GM12878 (cell line): ENCODE measurements around the gene ACBD5. TPM values are rescaled to one million over a fixed set of nuclear protein-coding genes. Genes with fewer than 3 reads are reported as not detected.

Experiments used
- ATAC-seq: fragments of 200-7000 bp; cut with Tn5 transposase; 3 replicates; pipeline ENCODE4 v1.9.1; 2020; ENCODE audit warnings: mild to moderate bottlenecking, moderate library complexity
- BruUV-seq: library from RNA; stranded (reverse); fragments of 400-500 nt; replicated peaks from 2 replicates; lab custom pipeline; 2021; lab: Mats Ljungman, UMichigan
- CTCF ChIA-PET: fragments of 300-600 bp; sonication (Branson Sonifier 250); formaldehyde crosslinking; extraction: SDS; loops from one replicate; lab custom pipeline; 2021; ENCODE audit warnings: inconsistent platforms; lab: Yijun Ruan, JAX
- POLR2A ChIA-PET: fragments of 350-600 bp; formaldehyde crosslinking; extraction: SDS; loops from one replicate; lab custom pipeline; 2021; ENCODE audit warnings: inconsistent platforms; lab: Charles Lee
- RAD21 ChIA-PET: fragments of 300-600 bp; sonication (Branson Sonifier 250); formaldehyde crosslinking; loops from one replicate; lab custom pipeline; 2023; ENCODE audit warnings: antibody characterized with exemption; ENCODE audit not compliant: unreplicated experiment; lab: Charles Lee
- SMC1A ChIA-PET: fragments of 300-600 bp; sonication (Branson Sonifier 250); formaldehyde crosslinking; loops from one replicate; lab custom pipeline; 2023; ENCODE audit not compliant: unreplicated experiment, uncharacterized antibody; lab: Charles Lee
- DNase-seq: peaks from one replicate; pipeline ENCODE4 v3.0.0-alpha.2; 2011; ENCODE audit warnings: low read depth, low spot score
- FAIRE-seq: peaks from 3 replicates; lab custom pipeline; 2011; peaks lifted over from hg19 to GRCh38; lab: Jason Lieb, UNC
- H2AFZ ChIP-seq: 2 replicates; pipeline ENCODE4 v1.6.0; 2011; ENCODE audit warnings: low read depth, low read length, control low read depth; ENCODE audit not compliant: control insufficient read depth
- H3K27ac ChIP-seq: 2 replicates; pipeline ENCODE4 v1.5.1; 2011; ENCODE audit warnings: control low read depth; ENCODE audit not compliant: control insufficient read depth, insufficient read depth
- H3K27me3 ChIP-seq, 2 experiments: replicated peaks in 1 of 2; 2 replicates each; pipeline versions ENCODE4 v1.6.0 to v1.6.1; 2011; ENCODE audit warnings: low read length in 1 of 2; ENCODE audit not compliant: control insufficient read depth in 2 of 2, insufficient read depth in 2 of 2
- H3K36me3 ChIP-seq, 2 experiments: 2 replicates each; pipeline ENCODE4 v1.5.1; 2011; ENCODE audit warnings: low read length in 1 of 2; ENCODE audit not compliant: control insufficient read depth in 2 of 2, insufficient read depth in 2 of 2
- H3K4me1 ChIP-seq: 2 replicates; pipeline ENCODE4 v1.6.1; 2011; ENCODE audit warnings: mild to moderate bottlenecking, low read length, moderate library complexity, mixed read lengths; ENCODE audit not compliant: control insufficient read depth, insufficient read depth
- H3K4me2 ChIP-seq: 2 replicates; pipeline ENCODE4 v1.6.0; 2011; ENCODE audit warnings: control low read depth; ENCODE audit not compliant: control insufficient read depth, insufficient read depth
- H3K4me3 ChIP-seq: fragments of 200-600 bp; sonication (generic); 2 replicates; pipeline ENCODE4 v1.5.1; 2016
- H3K79me2 ChIP-seq: 2 replicates; pipeline ENCODE4 v1.6.0; 2011; ENCODE audit warnings: low read length; ENCODE audit not compliant: control insufficient read depth, insufficient read depth
- H3K9ac ChIP-seq: 2 replicates; pipeline ENCODE4 v1.8.0; 2011; ENCODE audit warnings: low read length, control low read depth, mixed read lengths; ENCODE audit not compliant: control insufficient read depth, insufficient read depth
- H3K9me3 ChIP-seq: replicated peaks from 3 replicates; pipeline ENCODE4 v1.5.1; 2011; ENCODE audit warnings: mild to moderate bottlenecking, low read length; ENCODE audit not compliant: control insufficient read depth, insufficient read depth
- H4K20me1 ChIP-seq: 2 replicates; pipeline ENCODE4 v1.6.0; 2011; ENCODE audit not compliant: control insufficient read depth, insufficient read depth
- IKZF1 ChIP-seq: fragments of 450-650 bp; conservative IDR thresholded peaks from 2 replicates; pipeline ENCODE4 v1.6.1; 2017; ENCODE audit warnings: antibody characterized with exemption, mild to moderate bottlenecking
- PAX5 ChIP-seq: IDR thresholded peaks from 2 replicates; pipeline ENCODE4 v1.6.1; 2011; ENCODE audit warnings: low read depth, low read length, borderline replicate concordance
- RELA ChIP-seq: fragments of 450-650 bp; IDR thresholded peaks from 2 replicates; pipeline ENCODE4 v1.8.0; 2014; ENCODE audit warnings: borderline replicate concordance; ENCODE audit not compliant: partially characterized antibody
- SMAD1 ChIP-seq: fragments of 450-650 bp; IDR thresholded peaks from 2 replicates; pipeline ENCODE4 v1.6.1; 2018; ENCODE audit warnings: mild to moderate bottlenecking, low read depth; ENCODE audit not compliant: partially characterized antibody
- SRF ChIP-seq, 2 experiments: IDR thresholded peaks; 2 replicates each; pipeline ENCODE4 v1.6.1; 2011; ENCODE audit warnings: low read depth in 2 of 2, low read length in 2 of 2, mild to moderate bottlenecking in 1 of 2, moderate library complexity in 1 of 2
- STAT3 ChIP-seq: IDR thresholded peaks from 2 replicates; pipeline ENCODE4 v1.6.1; 2011; ENCODE audit warnings: low read depth, low read length, improper control_type of control experiment
- SUPT20H ChIP-seq: IDR thresholded peaks from 2 replicates; pipeline ENCODE4 v1.6.1; 2011; ENCODE audit warnings: low read depth, mild to moderate bottlenecking, low read length, moderate library complexity, borderline replicate concordance; ENCODE audit not compliant: control insufficient read depth
- TBL1XR1 ChIP-seq: IDR thresholded peaks from 2 replicates; pipeline ENCODE4 v1.6.1; 2012; ENCODE audit warnings: low read depth, low read length, improper control_type of control experiment
- WGBS: methylation state at CpG from one replicate; pipeline ENCODE4 v1.1.6; 2016; ENCODE audit warnings: low lambda C conversion rate; ENCODE audit not compliant: insufficient replicate concordance, insufficient coverage; ENCODE audit errors: missing lambda C conversion rate; 5-methylcytosine and 5-hydroxymethylcytosine counted together
- in situ Hi-C: fragments of 300-500 bp; cut with MboI; formaldehyde crosslinking; loops from 9 replicates; pipeline ENCODE4 v1.14.3; 2018; ENCODE audit warnings: mixed read lengths
- intact Hi-C: fragments of 100-400 bp; cut with micrococcal nuclease; formaldehyde crosslinking; loops from one replicate; pipeline ENCODE4 v1.14.2; 2022; ENCODE audit not compliant: unreplicated experiment
- polyA plus RNA-seq, 11 experiments: library from polyadenylated mRNA; depleted of rRNA in 4 of 11; unstranded in 6 of 11; stranded (reverse) in 5 of 11; fragments of >200 nt; fragmentation: Nextera tagmentation in 4 of 11; fragmentation: Illumina TruSeq in 1 of 11; extraction: Ambion mirVana in 4 of 11; extraction: Trizol in 1 of 11; gene quantifications; 1 replicate in 1 of 11; 2 replicates in 10 of 11; pipeline versions ENCODE4 v1.2.1 to v1.2.3, GENCODE V29; 2011 to 2016; ENCODE audit warnings: inconsistent platforms in 2 of 11, missing spikeins in 2 of 11, low read depth in 1 of 11
- total RNA-seq, 4 experiments: library from RNA; depleted of rRNA in 3 of 4; stranded (reverse); fragments of >200 nt in 3 of 4; fragmentation: Illumina TruSeq in 1 of 4; extraction: Trizol in 1 of 4; gene quantifications; 2 replicates each; pipeline versions ENCODE4 v1.2.1 to v1.2.3, GENCODE V29; 2013 to 2021
- TF ChIP-seq, protein P1 (sequence below): IDR thresholded peaks from 2 replicates; pipeline ENCODE4 v1.6.1; 2011; ENCODE audit warnings: borderline replicate concordance, low read depth, mild to moderate bottlenecking, moderate library complexity, mixed read lengths, low read length; ENCODE audit not compliant: insufficient read depth; ENCODE audit errors: extremely low read length

ACBD5 gene
- total and polyA plus RNA-seq, 10 of the 15 experiments (the other 5 are each of a cell fraction or from before 2014, with no cell fraction given): 2.4 to 22.3 (median 12.4) TPM

DNA sequence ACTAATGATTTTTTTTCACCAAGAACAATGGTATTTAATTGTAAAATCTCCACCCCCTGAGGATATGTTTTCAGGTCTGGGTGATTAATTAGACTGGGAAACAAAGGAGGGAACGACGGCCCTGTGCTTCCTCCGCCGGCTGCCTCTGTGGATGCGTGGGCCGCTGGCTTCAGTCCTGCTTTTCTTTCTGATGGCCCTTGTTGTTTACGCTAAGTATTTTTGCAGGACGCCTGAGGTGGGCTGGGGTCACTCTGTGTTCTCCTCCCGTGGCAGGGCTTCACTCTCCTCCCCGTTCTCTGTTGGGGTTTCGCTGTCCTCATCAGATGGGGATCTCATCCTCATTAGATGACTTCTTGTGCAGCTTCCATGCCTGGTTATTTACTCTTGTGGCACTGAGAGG lies 5.2 kb upstream of the ACBD5 start:
- Histone ChIP-seq H3K27me3 (no peaks in the 10 kb centered on the region), H3K4me2 (no peak overlapping the region), H3K36me3 (no peaks in the 10 kb centered on the region), H3K4me3 (no peak overlapping the region), H3K27ac (no peak overlapping the region), H3K9ac (no peak overlapping the region), H3K4me1 (peaks cover 4% of the 10 kb centered on the region; the same call in 1 of the 2 replicates), H2AFZ (no peak overlapping the region), H3K79me2 (peaks cover 11% of the 10 kb centered on the region), H3K9me3 (no peaks in the 10 kb centered on the region), H4K20me1 (no peaks in the 10 kb centered on the region)
- CTCF ChIA-PET: interaction anchor here (0.6 kb wide), 1 partner anchor 11 kb away, joined by 3 read pairs; no protein-coding TSS in a partner anchor
- in situ Hi-C loops: loop anchor here (10.0 kb wide), 2 partner anchors 259 to 1289 kb away; partner anchors contain the start of genes RAB18 and WAC
- FAIRE-seq (no peak), ATAC-seq (no peak), DNase-seq (no peak)
- intact Hi-C loops: no loop called here
- 97% methylated on average over 10 of the region's 11 CpGs for WGBS
- TF ChIP-seq, protein P1, sequence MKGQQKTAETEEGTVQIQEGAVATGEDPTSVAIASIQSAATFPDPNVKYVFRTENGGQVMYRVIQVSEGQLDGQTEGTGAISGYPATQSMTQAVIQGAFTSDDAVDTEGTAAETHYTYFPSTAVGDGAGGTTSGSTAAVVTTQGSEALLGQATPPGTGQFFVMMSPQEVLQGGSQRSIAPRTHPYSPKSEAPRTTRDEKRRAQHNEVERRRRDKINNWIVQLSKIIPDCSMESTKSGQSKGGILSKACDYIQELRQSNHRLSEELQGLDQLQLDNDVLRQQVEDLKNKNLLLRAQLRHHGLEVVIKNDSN: no peak
- TF ChIP-seq RELA (no peak), PAX5 (no peak), IKZF1 (no peak), TBL1XR1 (no peak), SMAD1 (no peak), STAT3 (no peak), SUPT20H (no peak), SRF (IDR thresholded peaks at IDR 0.05; ENCODE audit: low read depth in 2 of 2, low read length in 2 of 2) (no peak)
- SMC1A ChIA-PET: no interaction called here
- POLR2A ChIA-PET: no interaction called here
- BruUV-seq: no TSS peak
- RAD21 ChIA-PET: no interaction called here
